ENCODE data around the gene GRHPR. TPM values are rescaled to one million over a fixed set of nuclear protein-coding genes. Genes with fewer than 3 reads are reported as not detected.

The GRHPR gene
- total RNA-seq, 2 experiments from 2014 or later = 106 to 135 TPM

GRCh38 chr9:37417857-37418618, 4.5 kb upstream of the GRHPR start:
- ChIA-PET CTCF (ENCODE audit: unreplicated experiment) (no interaction called here), POLR2A (interaction anchor here (0.9 kb wide), 1 partner anchor 41 kb away, joined by 3 read pairs; no protein-coding TSS in a partner anchor)
- Histone ChIP-seq H3K4me1 (ENCODE audit: insufficient read depth, low read length, poor library complexity, severe bottlenecking) (peaks cover 86% of the 10 kb centered on the region), H3K36me3 (ENCODE audit: insufficient read depth, low read length) (no peaks in the 10 kb centered on the region), H3K27ac (ENCODE audit: low read depth, low read length, poor library complexity, severe bottlenecking) (peak overlapping the region; percentile 30), H3K4me2 (ENCODE audit: low read length) (peak overlapping the region; percentile 6; the same call in 1 of the 2 replicates), H2AFZ (ENCODE audit: low read length) (peak overlapping the region; percentile 68; the same call in 1 of the 2 replicates), H4K20me1 (ENCODE audit: insufficient read depth, low read length) (no peaks in the 10 kb centered on the region), H3K9me3 (ENCODE audit: low read length) (no peaks in the 10 kb centered on the region), H3K4me3 (ENCODE audit: low read depth, low read length, poor library complexity, severe bottlenecking) (no peak overlapping the region), H3K9me2 (ENCODE audit: insufficient read depth, low read length) (no peaks in the 10 kb centered on the region), H3K79me2 (ENCODE audit: insufficient read depth, low read depth, low read length) (peaks cover 4% of the 10 kb centered on the region; the same call in 1 of the 2 replicates)
- TF ChIP-seq EZH2phosphoT487 (IDR thresholded peaks at IDR 0.05; ENCODE audit: borderline replicate concordance, low read depth, low read length) = no peak
- TF ChIP-seq CTCF (conservative IDR thresholded peaks at IDR 0.05; ENCODE audit: low read length) = no peak
- no TSS peak for BruUV-seq (replicated peaks)
- intact Hi-C loops (cut with micrococcal nuclease; ENCODE audit: unreplicated experiment) = no loop called here
- no peak for DNase-seq (ENCODE audit: low spot score)

- no peak overlapping the region for H3K4me2 ChIP-seq (ENCODE audit: low read length)
- POLR2A ChIA-PET = interaction anchor here (0.5 to 1.1 kb wide), 4 partner anchors 10 to 122 kb away, joined by 3 to 5 read pairs (median 3); no protein-coding TSS in a partner anchor
These were observed 3.3 kb upstream of the GRHPR start for GRCh38 chr9:37419204-37419603.

More at GRCh38 chr9:37419204-37419603, 3.3 kb upstream of the GRHPR start:
- Histone ChIP-seq H3K9me3 (ENCODE audit: low read length) (no peaks in the 10 kb centered on the region), H3K36me3 (ENCODE audit: insufficient read depth, low read length) (0 out of 2 replicates have a peak, but pooled peaks cover 5% of the 10 kb centered on the region), H3K27ac (ENCODE audit: low read depth, low read length, poor library complexity, severe bottlenecking) (no peak overlapping the region), H3K9me2 (ENCODE audit: insufficient read depth, low read length) (no peaks in the 10 kb centered on the region), H2AFZ (ENCODE audit: low read length) (no peak overlapping the region), H3K79me2 (ENCODE audit: insufficient read depth, low read depth, low read length) (peaks cover 16% of the 10 kb centered on the region; the same call in 1 of the 2 replicates), H3K4me3 (ENCODE audit: low read depth, low read length, poor library complexity, severe bottlenecking) (no peak overlapping the region), H3K4me1 (ENCODE audit: insufficient read depth, low read length, poor library complexity, severe bottlenecking) (peaks cover 85% of the 10 kb centered on the region), H4K20me1 (ENCODE audit: insufficient read depth, low read length) (no peaks in the 10 kb centered on the region)
- no TSS peak for BruUV-seq (replicated peaks)
- CTCF ChIA-PET (ENCODE audit: unreplicated experiment) = no interaction called here
- DNase-seq (ENCODE audit: low spot score) = no peak
- intact Hi-C loops (cut with micrococcal nuclease; ENCODE audit: unreplicated experiment) = no loop called here
- no peak for TF ChIP-seq CTCF (conservative IDR thresholded peaks at IDR 0.05; ENCODE audit: low read length)
- no peak for TF ChIP-seq EZH2phosphoT487 (IDR thresholded peaks at IDR 0.05; ENCODE audit: borderline replicate concordance, low read depth, low read length)
